ENCODE data around the gene EIF2S3B.
"Not testable (repeated sequence)": the region's sequence is repeated elsewhere in the genome, so short reads cannot be mapped to it uniquely, and the experiment has no call there.

GRCh38 chr12:10481901-10482300 is 23.8 kb upstream of the EIF2S3B start:
- TF ChIP-seq SMC3 (IDR thresholded peaks at IDR 0.05; ENCODE audit: low read depth, low read length); POLR2A (IDR thresholded peaks at IDR 0.05; ENCODE audit: low read depth, low read length); RAD21 (IDR thresholded peaks at IDR 0.05; ENCODE audit: low read length); NFE2L2 (IDR thresholded peaks at IDR 0.05; ENCODE audit: low read depth, low read length); RFX5 (IDR thresholded peaks at IDR 0.05; ENCODE audit: low read depth, low read length); FOS (IDR thresholded peaks at IDR 0.05; ENCODE audit: low read depth, low read length): not testable (repeated sequence)
- TF ChIP-seq, protein P1, sequence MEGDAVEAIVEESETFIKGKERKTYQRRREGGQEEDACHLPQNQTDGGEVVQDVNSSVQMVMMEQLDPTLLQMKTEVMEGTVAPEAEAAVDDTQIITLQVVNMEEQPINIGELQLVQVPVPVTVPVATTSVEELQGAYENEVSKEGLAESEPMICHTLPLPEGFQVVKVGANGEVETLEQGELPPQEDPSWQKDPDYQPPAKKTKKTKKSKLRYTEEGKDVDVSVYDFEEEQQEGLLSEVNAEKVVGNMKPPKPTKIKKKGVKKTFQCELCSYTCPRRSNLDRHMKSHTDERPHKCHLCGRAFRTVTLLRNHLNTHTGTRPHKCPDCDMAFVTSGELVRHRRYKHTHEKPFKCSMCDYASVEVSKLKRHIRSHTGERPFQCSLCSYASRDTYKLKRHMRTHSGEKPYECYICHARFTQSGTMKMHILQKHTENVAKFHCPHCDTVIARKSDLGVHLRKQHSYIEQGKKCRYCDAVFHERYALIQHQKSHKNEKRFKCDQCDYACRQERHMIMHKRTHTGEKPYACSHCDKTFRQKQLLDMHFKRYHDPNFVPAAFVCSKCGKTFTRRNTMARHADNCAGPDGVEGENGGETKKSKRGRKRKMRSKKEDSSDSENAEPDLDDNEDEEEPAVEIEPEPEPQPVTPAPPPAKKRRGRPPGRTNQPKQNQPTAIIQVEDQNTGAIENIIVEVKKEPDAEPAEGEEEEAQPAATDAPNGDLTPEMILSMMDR (conservative IDR thresholded peaks at IDR 0.05; ENCODE audit: low read depth, low read length) = not testable (repeated sequence)
